Loucy (cell line): ENCODE measurements around the gene EAF2.
A peak's percentile ranks its signal among the peaks of the same experiment; 100 is the strongest.

Source experiments
- H2AFZ ChIP-seq: fragments of 200-600 bp; sonication (generic); 2 replicates; pipeline ENCODE4 v1.6.0; 2016; ENCODE audit warnings: antibody characterized with exemption, mild to moderate bottlenecking, low read length, moderate library complexity
- H3F3A ChIP-seq: fragments of 200-600 bp; 2 replicates; pipeline ENCODE4 v1.6.0; 2016; ENCODE audit warnings: antibody characterized with exemption, low read depth, mild to moderate bottlenecking
- H3K27me3 ChIP-seq: fragments of 200-600 bp; sonication (generic); 2 replicates; pipeline ENCODE4 v1.6.1; 2014; ENCODE audit warnings: low read length, mild to moderate bottlenecking; ENCODE audit not compliant: insufficient read depth, poor library complexity, severe bottlenecking
- H3K36me3 ChIP-seq: fragments of 200-600 bp; sonication (generic); 2 replicates; pipeline ENCODE4 v1.6.1; 2016; ENCODE audit warnings: low read length; ENCODE audit not compliant: insufficient read depth
- H3K4me1 ChIP-seq: fragments of 200-600 bp; sonication (generic); 2 replicates; pipeline ENCODE4 v1.5.1; 2014; ENCODE audit warnings: low read length, mild to moderate bottlenecking; ENCODE audit not compliant: insufficient read depth, poor library complexity, severe bottlenecking
- H3K4me2 ChIP-seq: fragments of 200-600 bp; sonication (generic); 2 replicates; pipeline ENCODE4 v1.6.0; 2014; ENCODE audit warnings: antibody characterized with exemption, low read length, low read depth, mild to moderate bottlenecking; ENCODE audit not compliant: poor library complexity, severe bottlenecking
- H3K4me3 ChIP-seq: fragments of 200-600 bp; sonication (generic); 2 replicates; pipeline ENCODE4 v1.5.1; 2014; ENCODE audit warnings: low read length, mild to moderate bottlenecking, mixed read lengths; ENCODE audit not compliant: poor library complexity, severe bottlenecking
- H3K79me2 ChIP-seq: fragments of 200-600 bp; sonication (generic); 2 replicates; pipeline ENCODE4 v1.6.1; 2014; ENCODE audit warnings: low read length; ENCODE audit not compliant: insufficient read depth
- H3K9ac ChIP-seq: fragments of 200-600 bp; sonication (generic); 2 replicates; pipeline ENCODE4 v1.6.0; 2014; ENCODE audit warnings: mild to moderate bottlenecking, low read depth, low read length, moderate library complexity; ENCODE audit not compliant: poor library complexity, severe bottlenecking
- H3K9me2 ChIP-seq: fragments of 200-600 bp; sonication (generic); replicated peaks from 2 replicates; pipeline ENCODE4 v1.6.1; 2016; ENCODE audit warnings: low read depth, low read length, mixed read lengths
- H3K9me3 ChIP-seq: fragments of 200-600 bp; sonication (generic); 2 replicates; pipeline ENCODE4 v1.6.1; 2014; ENCODE audit warnings: mild to moderate bottlenecking, antibody characterized with exemption, low read length, low read depth; ENCODE audit not compliant: insufficient read depth
- H4K20me1 ChIP-seq: fragments of 200-600 bp; sonication (generic); 2 replicates; pipeline ENCODE4 v1.6.0; 2014; ENCODE audit warnings: antibody characterized with exemption, low read length, mild to moderate bottlenecking; ENCODE audit not compliant: insufficient read depth, poor library complexity, severe bottlenecking
- CTCF ChIP-seq: fragments of 200-600 bp; sonication (generic); conservative IDR thresholded peaks from 2 replicates; pipeline ENCODE4 v1.5.1; 2014; ENCODE audit warnings: mild to moderate bottlenecking, antibody characterized with exemption, low read length
- EZH2phosphoT487 ChIP-seq: fragments of 200-600 bp; IDR thresholded peaks from 2 replicates; pipeline ENCODE4 v1.6.1; 2018; ENCODE audit warnings: antibody characterized with exemption, mild to moderate bottlenecking, moderate library complexity, borderline replicate concordance

EAF2 gene

DNA sequence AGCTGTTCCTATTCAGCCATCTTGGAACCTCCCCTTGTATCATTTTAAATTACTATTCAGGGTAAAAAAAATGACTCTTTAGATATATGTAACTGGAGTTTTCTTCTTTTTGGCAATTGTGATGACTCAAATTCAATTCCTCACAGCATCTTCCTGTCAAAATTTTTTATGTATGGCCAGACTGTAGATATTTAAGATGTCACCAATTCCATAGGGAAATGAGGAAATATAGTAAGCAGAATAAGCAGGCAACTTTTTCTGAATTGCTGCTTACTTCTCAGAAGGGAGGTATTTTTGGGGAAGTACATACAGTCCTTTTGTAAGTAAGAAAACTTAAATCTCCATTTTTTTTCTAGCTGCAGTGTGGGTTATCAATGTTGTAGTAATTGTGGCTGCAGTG is 28.8 kb downstream of the EAF2 start:
- Histone ChIP-seq H3K27me3 (no peaks in the 10 kb centered on the region), H4K20me1 (no peaks in the 10 kb centered on the region), H2AFZ (no peak overlapping the region), H3K9me2 (no peaks in the 10 kb centered on the region), H3K4me2 (no peak overlapping the region), H3K36me3 (peaks cover 39% of the 10 kb centered on the region), H3K4me1 (no peaks in the 10 kb centered on the region), H3K79me2 (no peaks in the 10 kb centered on the region), H3F3A (no peaks in the 10 kb centered on the region), H3K9ac (no peak overlapping the region), H3K9me3 (0 out of 2 replicates have a peak, but pooled peaks cover 3% of the 10 kb centered on the region), H3K4me3 (no peak overlapping the region)
- TF ChIP-seq CTCF, result no peak
- no peak for TF ChIP-seq EZH2phosphoT487

DNA sequence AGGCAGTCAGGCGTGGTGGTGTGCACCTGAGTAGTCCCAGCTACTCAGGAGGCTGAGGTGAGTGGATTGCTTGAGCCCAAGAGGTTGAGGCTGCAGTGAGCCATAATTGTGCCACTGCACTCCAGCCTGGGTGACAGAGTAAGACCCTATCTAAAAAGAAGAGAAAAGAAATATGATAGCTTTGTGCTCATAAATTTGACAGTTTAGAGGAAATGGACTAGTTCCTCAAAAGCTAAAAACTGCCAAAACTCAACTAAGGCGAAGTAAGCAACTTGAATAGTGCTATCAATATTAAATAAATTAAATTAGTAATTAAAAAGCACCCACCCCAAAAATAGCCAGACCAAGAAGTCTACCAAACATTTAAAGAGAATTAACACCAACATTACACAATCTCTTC is 34.7 kb downstream of the EAF2 start:
- Histone ChIP-seq H3K4me2 (peak overlapping the region; percentile 34), H3K4me1 (peaks cover 27% of the 10 kb centered on the region), H3K9me2 (no peaks in the 10 kb centered on the region), H4K20me1 (no peaks in the 10 kb centered on the region), H3F3A (no peaks in the 10 kb centered on the region), H3K36me3 (peaks cover 32% of the 10 kb centered on the region), H3K4me3 (no peak overlapping the region), H3K27me3 (no peaks in the 10 kb centered on the region), H3K79me2 (no peaks in the 10 kb centered on the region), H3K9ac (no peak overlapping the region), H2AFZ (no peak overlapping the region), H3K9me3 (no peaks in the 10 kb centered on the region)
- TF ChIP-seq CTCF, result no peak
- no peak for TF ChIP-seq EZH2phosphoT487

- Histone ChIP-seq H3K79me2 (no peaks in the 10 kb centered on the region), H3K4me3 (no peak overlapping the region), H3K4me1 (peaks cover 27% of the 10 kb centered on the region), H3K9ac (no peak overlapping the region), H2AFZ (no peak overlapping the region), H3K36me3 (peaks cover 29% of the 10 kb centered on the region), H3K9me3 (no peaks in the 10 kb centered on the region), H3K4me2 (no peak overlapping the region), H3K27me3 (no peaks in the 10 kb centered on the region), H3K9me2 (no peaks in the 10 kb centered on the region), H4K20me1 (no peaks in the 10 kb centered on the region), H3F3A (no peaks in the 10 kb centered on the region)
- TF ChIP-seq EZH2phosphoT487 (no peak), CTCF (no peak)
These were observed 35.7 kb downstream of the EAF2 start for GRCh38 chr3:121870717-121871116.
